Head of caudate nucleus (tissue), 42 donors: ENCODE measurements around the gene BCAS4.

Experiments
- DNase-seq, 42 donors: peaks; one replicate each; pipeline versions ENCODE4 v3.0.0 to v3.0.0-alpha.2; 2020 to 2021; ENCODE audit warnings: mixed read lengths in 7 of 42
- intact Hi-C: fragments of 100-400 bp; cut with DNase I; formaldehyde crosslinking; loops from one replicate; pipeline ENCODE4 v1.15.0; 2022

Gene BCAS4

GRCh38 chr20:50886184-50886790 is 91.4 kb downstream of the BCAS4 start:
- intact Hi-C loops = no loop called here
- no peak for DNase-seq

DNA sequence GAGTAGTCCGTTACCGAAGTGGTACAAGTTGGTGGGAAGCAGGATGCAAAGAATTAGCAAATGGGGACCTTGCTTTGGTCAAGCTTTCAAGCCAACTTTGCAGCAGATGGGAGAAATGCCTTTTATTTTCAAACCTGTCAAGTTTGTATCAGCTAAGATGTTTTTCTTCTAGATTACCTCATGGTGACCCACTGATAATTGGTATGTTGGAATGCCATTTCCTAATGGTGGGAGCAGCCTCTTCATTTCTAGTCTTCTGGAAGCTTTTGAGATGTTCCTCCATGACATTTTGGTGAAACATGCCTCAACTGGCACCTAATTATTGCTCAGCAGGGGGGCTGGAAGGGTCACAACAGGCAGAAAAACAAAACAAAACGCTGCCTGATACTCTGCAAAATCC is 92.7 kb downstream of the BCAS4 start:
- intact Hi-C loops = no loop called here
- DNase-seq = no peak

DNA sequence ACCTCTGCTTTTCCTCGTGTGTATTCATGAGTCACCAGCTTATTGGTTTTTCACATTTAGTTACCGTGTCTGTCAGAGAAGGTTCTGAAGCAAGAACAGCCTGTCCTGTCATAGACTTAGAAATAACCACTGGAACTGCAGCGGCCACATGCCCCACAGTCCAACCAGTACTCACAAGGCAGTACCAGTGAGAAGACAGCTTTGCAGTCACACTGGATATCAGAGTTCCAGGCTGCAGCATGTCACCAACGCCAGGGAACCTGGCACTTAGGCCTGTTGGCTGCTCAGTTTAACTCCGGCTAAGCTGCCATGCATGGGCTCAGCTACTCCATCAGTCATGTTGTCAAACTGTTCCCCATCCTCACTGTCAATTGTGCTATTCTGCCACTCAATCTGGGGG is 96.3 kb downstream of the BCAS4 start:
- intact Hi-C loops = no loop called here

GRCh38 chr20:50892394-50892793 is 97.5 kb downstream of the BCAS4 start:
- no peak for DNase-seq
- intact Hi-C loops = no loop called here

More for the DNA sequence above, 96.3 kb downstream of the BCAS4 start:
- no peak for DNase-seq

DNA sequence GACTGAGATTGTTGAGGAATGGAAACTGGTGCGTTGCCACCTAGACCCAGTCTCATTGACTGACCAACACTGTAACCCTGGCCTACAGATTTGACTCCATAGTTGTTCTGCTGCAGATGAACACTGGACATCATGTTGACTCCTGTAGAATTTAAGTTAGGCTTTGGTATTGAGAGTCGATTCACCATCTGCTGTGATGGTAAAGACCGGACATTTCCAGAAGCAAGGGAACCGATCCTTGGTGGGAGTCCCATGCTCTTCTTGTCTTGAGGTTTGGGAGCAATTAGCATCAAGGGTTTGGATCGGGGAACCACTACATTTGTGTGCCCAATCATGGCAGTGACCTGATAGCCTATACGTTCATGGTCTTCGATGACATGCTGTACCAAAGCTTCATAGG is 98.8 kb downstream of the BCAS4 start:
- DNase-seq = no peak
- intact Hi-C loops = no loop called here

GRCh38 chr20:50895111-50895830 is 100.4 kb downstream of the BCAS4 start:
- no peak for DNase-seq
- intact Hi-C loops = no loop called here

GRCh38 chr20:50898475-50898874 is 103.6 kb downstream of the BCAS4 start:
- no peak for DNase-seq
- intact Hi-C loops = no loop called here

- intact Hi-C loops = no loop called here
Measured at GRCh38 chr20:50900261-50900660, 105.4 kb downstream of the BCAS4 start.

DNA sequence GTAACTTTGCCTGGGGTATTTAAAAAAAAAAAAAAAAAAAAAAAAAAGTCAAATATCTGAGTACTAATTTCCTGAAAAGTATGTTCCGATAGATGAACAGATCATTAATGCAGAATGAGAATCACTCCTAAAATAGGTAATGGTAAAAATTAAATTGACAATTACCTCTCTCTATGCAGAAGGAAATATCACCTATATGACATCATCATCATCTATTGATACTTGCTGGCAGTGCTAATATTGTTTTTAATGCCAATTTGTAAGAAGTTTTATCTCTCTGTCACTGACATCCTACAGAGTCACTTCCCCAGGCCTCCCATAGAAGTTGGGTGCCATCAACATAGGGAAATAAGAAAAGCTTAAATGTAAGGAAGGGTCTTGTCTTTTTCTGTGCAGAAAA is 106.4 kb downstream of the BCAS4 start:
- DNase-seq = no peak
- intact Hi-C loops = no loop called here

More at GRCh38 chr20:50900261-50900660, 105.4 kb downstream of the BCAS4 start:
- no peak for DNase-seq

- intact Hi-C loops = no loop called here
- peak in 1 of 42 donors; percentile 17 for DNase-seq
Measured at GRCh38 chr20:50903353-50904051, 108.6 kb downstream of the BCAS4 start.

GRCh38 chr20:50904067-50904570 is 109.3 kb downstream of the BCAS4 start:
- intact Hi-C loops = no loop called here
- DNase-seq = no peak

DNA sequence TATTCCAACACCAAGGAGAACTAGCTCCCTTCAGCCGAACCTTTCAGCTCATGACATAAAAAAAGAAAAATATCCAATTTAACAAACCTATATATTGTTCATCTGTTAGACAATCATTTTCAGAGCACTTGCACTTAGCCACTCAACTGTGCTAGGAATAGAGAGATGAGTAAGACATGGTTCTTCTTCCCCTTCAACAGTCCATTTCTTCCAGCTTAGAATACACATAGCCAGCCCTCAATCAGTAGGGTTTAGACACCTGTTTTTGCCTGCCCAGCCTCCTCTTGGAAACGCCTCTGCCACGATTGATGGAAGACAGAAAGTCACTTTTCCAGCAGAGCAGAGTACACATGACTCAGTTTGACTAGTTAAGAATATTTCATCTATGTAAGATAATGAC is 114.6 kb downstream of the BCAS4 start:
- peak in 1 of 42 donors; percentile 18 for DNase-seq

GRCh38 chr20:50911030-50911429 is 116.2 kb downstream of the BCAS4 start:
- intact Hi-C loops = no loop called here
- DNase-seq = no peak

More for the DNA sequence above, 114.6 kb downstream of the BCAS4 start:
- intact Hi-C loops = no loop called here

GRCh38 chr20:50911716-50912115 is 116.9 kb downstream of the BCAS4 start:
- intact Hi-C loops = no loop called here
- no peak for DNase-seq

DNA sequence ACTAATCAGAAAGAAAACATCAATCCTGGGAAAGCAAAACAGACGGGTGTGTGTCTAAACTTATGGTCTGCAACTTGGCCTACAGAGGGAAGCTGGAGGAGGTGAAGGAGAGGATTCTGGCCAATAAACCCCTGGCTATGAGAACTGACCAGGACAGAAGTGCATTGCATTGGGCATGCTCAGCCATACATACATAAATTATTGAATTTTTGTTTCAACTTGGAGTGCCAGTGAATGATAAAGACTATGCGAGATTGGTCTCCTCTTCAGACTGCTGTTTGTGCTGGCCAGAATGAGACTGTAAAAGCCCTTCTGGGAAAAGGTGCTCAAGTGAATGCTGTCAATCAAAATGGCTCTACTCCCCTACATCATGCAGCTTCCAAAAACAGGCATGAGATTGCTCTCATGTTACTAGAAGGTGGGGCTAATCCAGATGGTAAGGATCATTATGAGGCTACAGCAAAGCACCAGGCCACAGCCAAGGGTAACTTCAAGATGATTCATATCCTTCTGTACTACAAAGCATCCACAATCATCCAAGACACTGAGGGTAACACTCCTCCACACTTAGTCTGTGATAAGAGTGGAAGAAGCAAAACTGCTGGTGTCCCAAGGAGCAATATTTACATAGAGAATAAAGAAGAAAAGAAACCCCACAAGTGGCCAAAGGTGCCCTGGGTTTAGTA is 119.0 kb downstream of the BCAS4 start:
- intact Hi-C loops = no loop called here

DNA sequence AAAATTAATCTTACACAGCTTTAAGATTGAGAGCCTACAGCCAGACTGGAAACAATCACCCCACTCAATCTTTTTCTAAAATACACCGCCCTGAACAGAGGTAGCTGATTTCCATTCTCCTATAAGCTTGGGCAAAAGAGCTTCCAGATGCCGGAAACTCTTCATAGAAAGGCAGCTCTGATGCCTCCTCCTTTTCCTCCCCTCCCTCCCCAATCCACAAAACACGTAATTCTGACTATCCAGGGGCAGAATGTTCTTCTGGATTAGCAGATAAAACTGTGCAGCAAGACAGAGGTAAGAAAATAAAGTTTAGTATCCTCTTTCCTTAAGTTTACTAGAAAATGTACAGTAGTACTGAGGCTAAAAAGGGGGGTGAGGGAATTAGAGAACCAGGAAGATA is 120.6 kb downstream of the BCAS4 start:
- peak in 2 of 42 donors; percentile 19 to 41 for DNase-seq
- intact Hi-C loops = no loop called here

More for the DNA sequence above, 119.0 kb downstream of the BCAS4 start:
- DNase-seq = no peak

- intact Hi-C loops = no loop called here
- no peak for DNase-seq
Measured at GRCh38 chr20:50916257-50916656, 121.4 kb downstream of the BCAS4 start.

GRCh38 chr20:50916934-50917333 is 122.1 kb downstream of the BCAS4 start:
- DNase-seq = no peak
- intact Hi-C loops = no loop called here

DNA sequence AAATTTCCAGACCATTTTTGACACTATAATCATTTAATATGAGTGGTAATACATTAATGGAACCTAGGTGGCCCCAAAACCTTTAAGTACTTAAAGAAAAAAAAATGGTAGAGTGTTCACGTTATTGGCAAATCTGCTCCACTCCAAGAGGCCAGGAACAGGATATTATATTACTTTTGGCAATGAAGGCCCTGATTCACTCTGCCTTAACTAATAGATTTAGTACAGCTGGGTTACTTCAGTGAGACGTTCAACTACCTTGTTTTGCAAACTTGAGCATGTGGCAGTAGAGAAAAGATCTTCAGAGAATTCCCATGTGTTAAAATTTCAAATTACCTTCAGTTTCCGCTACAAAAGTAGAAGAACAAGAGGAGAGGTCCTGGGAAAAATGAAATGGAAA is 123.5 kb downstream of the BCAS4 start:
- no peak for DNase-seq
- intact Hi-C loops = no loop called here

DNA sequence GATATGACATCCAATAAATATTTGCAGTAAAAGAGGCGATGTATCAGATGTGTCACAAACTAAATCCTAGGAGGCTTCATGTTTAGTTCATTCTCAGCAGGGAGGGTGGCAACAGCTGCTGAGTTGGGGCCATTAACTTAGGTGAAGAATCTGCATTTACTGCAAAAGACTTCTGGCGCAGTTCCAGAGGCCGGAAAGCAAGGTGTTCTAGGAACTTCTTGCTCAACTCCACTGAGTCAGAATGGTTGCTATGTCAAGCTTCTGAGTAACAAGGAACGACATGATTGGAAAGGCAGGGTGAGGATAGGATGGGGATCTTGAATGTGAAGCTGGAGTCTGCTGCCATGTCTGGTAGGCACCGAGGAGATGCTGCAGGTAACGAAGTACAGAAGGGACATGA is 124.7 kb downstream of the BCAS4 start:
- intact Hi-C loops = no loop called here
- DNase-seq = peak in 27 of 42 donors; percentile 10 to 64 (median 36)
